Liver (tissue), 9 donors: ENCODE measurements around the gene CDO1. TPM values are rescaled to one million over a fixed set of nuclear protein-coding genes. Genes with fewer than 3 reads are reported as not detected.

Experiments used
- DNase-seq: peaks from one replicate; pipeline ENCODE4 v3.0.0-alpha.2; 2017; ENCODE audit warnings: low spot score
- H3K27ac ChIP-seq, 2 donors: one replicate each; pipeline ENCODE4 v1.7.0; 2013; ENCODE audit warnings: inconsistent platforms in 2 of 2, low read length in 2 of 2, control low read depth in 1 of 2, low read depth in 1 of 2, mild to moderate bottlenecking in 1 of 2
- H3K27me3 ChIP-seq, 4 donors: one replicate each; pipeline versions ENCODE4 v1.6.1 to v1.7.0; 2013; ENCODE audit warnings: low read length in 3 of 4, inconsistent platforms in 1 of 4, mild to moderate bottlenecking in 1 of 4, moderate library complexity in 1 of 4; ENCODE audit not compliant: control insufficient read depth in 4 of 4, insufficient read depth in 4 of 4
- H3K36me3 ChIP-seq, 4 donors: one replicate each; pipeline versions ENCODE4 v1.6.1 to v1.7.0; 2013; ENCODE audit warnings: low read length in 3 of 4, mild to moderate bottlenecking in 3 of 4, low read depth in 1 of 4, moderate library complexity in 1 of 4; ENCODE audit not compliant: control insufficient read depth in 4 of 4, insufficient read depth in 3 of 4
- H3K4me1 ChIP-seq, 4 donors: one replicate each; pipeline versions ENCODE4 v1.6.1 to v1.7.0; 2013; ENCODE audit warnings: low read length in 3 of 4, mild to moderate bottlenecking in 3 of 4, moderate library complexity in 1 of 4; ENCODE audit not compliant: control insufficient read depth in 4 of 4, insufficient read depth in 4 of 4
- H3K4me3 ChIP-seq, 3 donors: one replicate each; pipeline versions ENCODE4 v1.6.1 to v1.7.0; 2013; ENCODE audit warnings: low read length in 3 of 3, control low read depth in 1 of 3, low read depth in 1 of 3, mild to moderate bottlenecking in 1 of 3
- H3K9ac ChIP-seq, 2 donors: one replicate each; pipeline ENCODE4 v1.7.0; 2013; ENCODE audit warnings: low read length in 2 of 2, mild to moderate bottlenecking in 2 of 2, moderate library complexity in 2 of 2, control low read depth in 1 of 2, low read depth in 1 of 2
- H3K9me3 ChIP-seq, 4 donors: one replicate each; pipeline versions ENCODE4 v1.6.1 to v1.7.0; 2013; ENCODE audit warnings: low read length in 3 of 4; ENCODE audit not compliant: control insufficient read depth in 4 of 4
- FOXA1 ChIP-seq: IDR thresholded peaks from 2 replicates; pipeline ENCODE4 v1.6.1; 2016; ENCODE audit warnings: antibody characterized with exemption
- FOXA2 ChIP-seq: IDR thresholded peaks from 2 replicates; pipeline ENCODE4 v1.6.1; 2016; ENCODE audit warnings: antibody characterized with exemption
- GABPA ChIP-seq, 2 donors: IDR thresholded peaks in 1 of 2; conservative IDR thresholded peaks in 1 of 2; 2 replicates each; pipeline ENCODE4 v1.6.1; 2016; ENCODE audit warnings: antibody characterized with exemption in 2 of 2, mild to moderate bottlenecking in 1 of 2, moderate library complexity in 1 of 2
- HNF4A ChIP-seq, 2 donors: conservative IDR thresholded peaks; 2 replicates each; pipeline ENCODE4 v1.6.1; 2016; ENCODE audit warnings: antibody characterized with exemption in 2 of 2, mild to moderate bottlenecking in 2 of 2
- HNF4G ChIP-seq: IDR thresholded peaks from 2 replicates; pipeline ENCODE4 v1.6.1; 2016; ENCODE audit warnings: antibody characterized with exemption
- JUND ChIP-seq, 2 donors: IDR thresholded peaks; 2 replicates each; pipeline ENCODE4 v1.6.1; 2016; ENCODE audit warnings: antibody characterized with exemption in 2 of 2
- RAD21 ChIP-seq, 2 donors: IDR thresholded peaks; 2 replicates each; pipeline ENCODE4 v1.6.1; 2016; ENCODE audit warnings: antibody characterized with exemption in 2 of 2, mild to moderate bottlenecking in 2 of 2
- RXRA ChIP-seq, 2 donors: IDR thresholded peaks; 2 replicates each; pipeline ENCODE4 v1.6.1; 2017 to 2018; ENCODE audit warnings: antibody characterized with exemption in 2 of 2, mild to moderate bottlenecking in 1 of 2
- SP1 ChIP-seq: IDR thresholded peaks from 2 replicates; pipeline ENCODE4 v1.6.1; 2018; ENCODE audit warnings: antibody characterized with exemption, mild to moderate bottlenecking
- YY1 ChIP-seq: IDR thresholded peaks from 2 replicates; pipeline ENCODE4 v1.6.1; 2016; ENCODE audit warnings: antibody characterized with exemption, mild to moderate bottlenecking
- WGBS: extraction: QIAGEN DNeasy Blood & Tissue Kit; methylation state at CpG from one replicate; pipeline ENCODE4 v1.1.7; 2013; 5-methylcytosine and 5-hydroxymethylcytosine counted together
- polyA plus RNA-seq, 2 donors: library from polyadenylated mRNA; stranded (reverse) in 1 of 2; unstranded in 1 of 2; fragments of 200-250 nt in 1 of 2; fragments of >200 nt in 1 of 2; fragmentation: Nextera tagmentation in 1 of 2; extraction: Ambion mirVana in 1 of 2; gene quantifications; one replicate each; pipeline versions ENCODE4 v1.2.1 to v1.2.3, GENCODE V29; 2013 to 2015
- total RNA-seq, 2 donors: library from RNA; depleted of rRNA; stranded (reverse); fragments of >200 nt; gene quantifications; one replicate each; pipeline ENCODE4 v1.2.3, GENCODE V29; 2014
- TF ChIP-seq, protein P1 (sequence below): IDR thresholded peaks from 2 replicates; pipeline ENCODE4 v1.6.1; 2016; ENCODE audit warnings: antibody characterized with exemption
- TF ChIP-seq, protein P2 (sequence below): IDR thresholded peaks from 2 replicates; pipeline ENCODE4 v1.6.1; 2016; ENCODE audit warnings: antibody characterized with exemption
- TF ChIP-seq, protein P3 (sequence below): IDR thresholded peaks from 2 replicates; pipeline ENCODE4 v1.6.1; 2016; ENCODE audit warnings: antibody characterized with exemption, mild to moderate bottlenecking
- TF ChIP-seq, protein P4 (sequence below): fragments of 150-350 bp; IDR thresholded peaks from 2 replicates; pipeline ENCODE4 v1.5.1; 2017; ENCODE audit warnings: improper control_type of control experiment, low read depth, low read length; ENCODE audit not compliant: missing input control
- TF ChIP-seq, protein P5 (sequence below): IDR thresholded peaks from 2 replicates; pipeline ENCODE4 v1.6.1; 2016; ENCODE audit warnings: antibody characterized with exemption
- donor health status: healthy.
- donor health status: healthy.
- donor health status: healthy.
- donor health status: healthy.
- donor health status: healthy.

Gene CDO1
- total and polyA plus RNA-seq, 4 donors, result 106 to 472 (median 241) TPM

DNA sequence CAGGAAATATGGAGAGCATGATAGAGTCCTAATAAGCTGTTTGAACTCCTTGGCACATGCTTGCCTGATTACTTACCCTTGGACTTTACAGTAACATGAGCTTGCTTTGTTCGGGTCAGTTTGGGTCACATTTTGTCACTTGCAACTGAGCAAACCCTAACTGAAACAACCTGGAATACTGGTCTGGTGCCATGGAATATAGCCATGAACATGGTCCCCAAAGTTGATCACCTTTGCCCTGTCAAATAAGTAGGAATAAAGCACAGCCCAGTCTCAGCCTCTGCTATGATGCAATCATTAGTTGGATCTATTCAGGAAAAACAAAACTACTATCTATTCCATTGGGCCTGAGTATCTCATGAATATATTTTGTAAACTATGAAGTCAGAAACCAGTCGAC is 18.2 kb downstream of the CDO1 start (continued):
- TF ChIP-seq, protein P1, sequence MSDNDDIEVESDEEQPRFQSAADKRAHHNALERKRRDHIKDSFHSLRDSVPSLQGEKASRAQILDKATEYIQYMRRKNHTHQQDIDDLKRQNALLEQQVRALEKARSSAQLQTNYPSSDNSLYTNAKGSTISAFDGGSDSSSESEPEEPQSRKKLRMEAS, result peak; percentile 91
- TF ChIP-seq JUND (IDR thresholded peaks at IDR 0.05), result peak; percentile 79 to 89
- TF ChIP-seq RAD21 (IDR thresholded peaks at IDR 0.05), result peak; percentile 63 to 68
- peak; percentile 79 for TF ChIP-seq FOXA2

DNA sequence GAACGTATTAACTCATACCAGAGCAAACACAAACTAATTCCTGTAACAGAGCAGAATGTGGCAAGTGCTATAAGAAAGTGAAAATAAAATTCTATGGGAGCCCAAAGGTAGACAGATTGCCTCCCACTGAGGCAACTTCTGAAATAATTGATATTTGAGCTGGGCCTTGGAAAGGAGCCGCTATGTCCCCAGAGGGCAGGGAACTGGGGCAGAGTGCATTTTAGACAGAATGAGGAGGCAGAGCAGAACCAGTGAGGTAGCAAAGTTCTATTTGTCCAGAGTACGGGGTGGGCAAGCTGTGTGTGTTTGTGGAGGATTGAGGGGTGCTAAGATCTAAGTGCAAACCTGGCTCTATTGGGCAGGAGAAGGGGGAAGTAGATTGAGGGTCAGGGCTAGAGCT is 19.8 kb downstream of the CDO1 start:
- Histone ChIP-seq H3K4me1 (peaks cover 3 to 51% (median 31%) of the 10 kb centered on the region in 4 donors), H3K27ac (peak overlapping the region; percentile 66 to 83), H3K9ac (peak overlapping the region in 1 of 2 donors; percentile 45), H3K9me3 (no peaks in the 10 kb centered on the region), H3K36me3 (no peaks in the 10 kb centered on the region), H3K4me3 (no peak overlapping the region), H3K27me3 (no peaks in the 10 kb centered on the region)
- TF ChIP-seq JUND (IDR thresholded peaks at IDR 0.05), result peak in 1 of 2 donors; percentile 61
- peak; percentile 80 to 92 for TF ChIP-seq HNF4A (conservative IDR thresholded peaks at IDR 0.05)
- peak; percentile 87 to 94 for TF ChIP-seq RXRA (IDR thresholded peaks at IDR 0.05)
- TF ChIP-seq HNF4G, result peak; percentile 52
- peak; percentile 38 to 56 for TF ChIP-seq RAD21 (IDR thresholded peaks at IDR 0.05)
- no peak for TF ChIP-seq FOXA2
- TF ChIP-seq SP1, result peak; percentile 83
- TF ChIP-seq, protein P2, sequence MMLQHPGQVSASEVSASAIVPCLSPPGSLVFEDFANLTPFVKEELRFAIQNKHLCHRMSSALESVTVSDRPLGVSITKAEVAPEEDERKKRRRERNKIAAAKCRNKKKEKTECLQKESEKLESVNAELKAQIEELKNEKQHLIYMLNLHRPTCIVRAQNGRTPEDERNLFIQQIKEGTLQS, result no peak
- TF ChIP-seq FOXA1, result no peak
- peak; percentile 63 for TF ChIP-seq YY1
- TF ChIP-seq, protein P3, sequence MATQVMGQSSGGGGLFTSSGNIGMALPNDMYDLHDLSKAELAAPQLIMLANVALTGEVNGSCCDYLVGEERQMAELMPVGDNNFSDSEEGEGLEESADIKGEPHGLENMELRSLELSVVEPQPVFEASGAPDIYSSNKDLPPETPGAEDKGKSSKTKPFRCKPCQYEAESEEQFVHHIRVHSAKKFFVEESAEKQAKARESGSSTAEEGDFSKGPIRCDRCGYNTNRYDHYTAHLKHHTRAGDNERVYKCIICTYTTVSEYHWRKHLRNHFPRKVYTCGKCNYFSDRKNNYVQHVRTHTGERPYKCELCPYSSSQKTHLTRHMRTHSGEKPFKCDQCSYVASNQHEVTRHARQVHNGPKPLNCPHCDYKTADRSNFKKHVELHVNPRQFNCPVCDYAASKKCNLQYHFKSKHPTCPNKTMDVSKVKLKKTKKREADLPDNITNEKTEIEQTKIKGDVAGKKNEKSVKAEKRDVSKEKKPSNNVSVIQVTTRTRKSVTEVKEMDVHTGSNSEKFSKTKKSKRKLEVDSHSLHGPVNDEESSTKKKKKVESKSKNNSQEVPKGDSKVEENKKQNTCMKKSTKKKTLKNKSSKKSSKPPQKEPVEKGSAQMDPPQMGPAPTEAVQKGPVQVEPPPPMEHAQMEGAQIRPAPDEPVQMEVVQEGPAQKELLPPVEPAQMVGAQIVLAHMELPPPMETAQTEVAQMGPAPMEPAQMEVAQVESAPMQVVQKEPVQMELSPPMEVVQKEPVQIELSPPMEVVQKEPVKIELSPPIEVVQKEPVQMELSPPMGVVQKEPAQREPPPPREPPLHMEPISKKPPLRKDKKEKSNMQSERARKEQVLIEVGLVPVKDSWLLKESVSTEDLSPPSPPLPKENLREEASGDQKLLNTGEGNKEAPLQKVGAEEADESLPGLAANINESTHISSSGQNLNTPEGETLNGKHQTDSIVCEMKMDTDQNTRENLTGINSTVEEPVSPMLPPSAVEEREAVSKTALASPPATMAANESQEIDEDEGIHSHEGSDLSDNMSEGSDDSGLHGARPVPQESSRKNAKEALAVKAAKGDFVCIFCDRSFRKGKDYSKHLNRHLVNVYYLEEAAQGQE, result peak; percentile 27
- TF ChIP-seq, protein P1, result peak; percentile 44
- peak in 1 of 2 donors; percentile 20 for TF ChIP-seq GABPA (IDR thresholded peaks at IDR 0.05 in 1 of 2, conservative IDR thresholded peaks at IDR 0.05 in 1 of 2)
- no peak for DNase-seq
- WGBS, result 33% methylated on average over 3 of the region's 3 CpGs

DNA sequence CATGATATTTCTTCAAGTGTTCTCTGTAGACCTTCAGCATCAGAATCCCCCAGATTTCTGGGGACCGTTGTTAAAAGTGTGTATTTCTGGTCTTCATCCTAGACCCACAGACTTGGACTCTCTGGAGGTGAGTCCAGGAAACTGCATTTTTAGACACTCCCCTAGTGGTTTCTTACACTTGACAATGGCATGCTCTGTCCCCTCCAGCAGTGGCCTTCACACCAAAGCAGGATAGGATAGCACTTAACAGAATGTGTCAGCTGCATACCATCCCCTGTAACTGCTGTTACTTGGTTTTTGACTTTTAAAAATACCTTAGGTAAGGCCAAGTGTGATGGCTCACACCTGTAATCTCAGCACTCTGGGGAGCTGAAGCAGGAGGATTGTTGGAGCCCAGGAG is 20.8 kb downstream of the CDO1 start:
- Histone ChIP-seq H3K27ac (peak overlapping the region in 1 of 2 donors; percentile 66), H3K4me1 (peaks cover 2 to 43% (median 30%) of the 10 kb centered on the region in 4 donors)

More for the DNA sequence above, 20.8 kb downstream of the CDO1 start:
- TF ChIP-seq HNF4A (conservative IDR thresholded peaks at IDR 0.05) (no peak), SP1 (no peak), FOXA2 (no peak), RXRA (IDR thresholded peaks at IDR 0.05) (no peak), RAD21 (IDR thresholded peaks at IDR 0.05) (no peak)
- TF ChIP-seq, protein P4, sequence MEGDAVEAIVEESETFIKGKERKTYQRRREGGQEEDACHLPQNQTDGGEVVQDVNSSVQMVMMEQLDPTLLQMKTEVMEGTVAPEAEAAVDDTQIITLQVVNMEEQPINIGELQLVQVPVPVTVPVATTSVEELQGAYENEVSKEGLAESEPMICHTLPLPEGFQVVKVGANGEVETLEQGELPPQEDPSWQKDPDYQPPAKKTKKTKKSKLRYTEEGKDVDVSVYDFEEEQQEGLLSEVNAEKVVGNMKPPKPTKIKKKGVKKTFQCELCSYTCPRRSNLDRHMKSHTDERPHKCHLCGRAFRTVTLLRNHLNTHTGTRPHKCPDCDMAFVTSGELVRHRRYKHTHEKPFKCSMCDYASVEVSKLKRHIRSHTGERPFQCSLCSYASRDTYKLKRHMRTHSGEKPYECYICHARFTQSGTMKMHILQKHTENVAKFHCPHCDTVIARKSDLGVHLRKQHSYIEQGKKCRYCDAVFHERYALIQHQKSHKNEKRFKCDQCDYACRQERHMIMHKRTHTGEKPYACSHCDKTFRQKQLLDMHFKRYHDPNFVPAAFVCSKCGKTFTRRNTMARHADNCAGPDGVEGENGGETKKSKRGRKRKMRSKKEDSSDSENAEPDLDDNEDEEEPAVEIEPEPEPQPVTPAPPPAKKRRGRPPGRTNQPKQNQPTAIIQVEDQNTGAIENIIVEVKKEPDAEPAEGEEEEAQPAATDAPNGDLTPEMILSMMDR, result no peak
- TF ChIP-seq, protein P1, result no peak
- TF ChIP-seq, protein P5, sequence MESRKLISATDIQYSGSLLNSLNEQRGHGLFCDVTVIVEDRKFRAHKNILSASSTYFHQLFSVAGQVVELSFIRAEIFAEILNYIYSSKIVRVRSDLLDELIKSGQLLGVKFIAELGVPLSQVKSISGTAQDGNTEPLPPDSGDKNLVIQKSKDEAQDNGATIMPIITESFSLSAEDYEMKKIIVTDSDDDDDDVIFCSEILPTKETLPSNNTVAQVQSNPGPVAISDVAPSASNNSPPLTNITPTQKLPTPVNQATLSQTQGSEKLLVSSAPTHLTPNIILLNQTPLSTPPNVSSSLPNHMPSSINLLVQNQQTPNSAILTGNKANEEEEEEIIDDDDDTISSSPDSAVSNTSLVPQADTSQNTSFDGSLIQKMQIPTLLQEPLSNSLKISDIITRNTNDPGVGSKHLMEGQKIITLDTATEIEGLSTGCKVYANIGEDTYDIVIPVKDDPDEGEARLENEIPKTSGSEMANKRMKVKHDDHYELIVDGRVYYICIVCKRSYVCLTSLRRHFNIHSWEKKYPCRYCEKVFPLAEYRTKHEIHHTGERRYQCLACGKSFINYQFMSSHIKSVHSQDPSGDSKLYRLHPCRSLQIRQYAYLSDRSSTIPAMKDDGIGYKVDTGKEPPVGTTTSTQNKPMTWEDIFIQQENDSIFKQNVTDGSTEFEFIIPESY, result no peak
- Histone ChIP-seq H3K9ac (no peak overlapping the region), H3K27me3 (no peaks in the 10 kb centered on the region), H3K9me3 (no peaks in the 10 kb centered on the region), H3K4me3 (no peak overlapping the region), H3K36me3 (no peaks in the 10 kb centered on the region)
- WGBS, result 96% methylated on average over 1 of the region's 1 CpG
- no peak for DNase-seq
